GM12891 (cell line): Measurements from ENCODE around the gene SLC1A2.

Source experiments
- PAX5 ChIP-seq: IDR thresholded peaks from 2 replicates; pipeline ENCODE4 v1.6.1; 2011; ENCODE audit warnings: low read length, moderate library complexity, mild to moderate bottlenecking; ENCODE audit not compliant: insufficient read depth, severe bottlenecking
- POLR2A ChIP-seq: IDR thresholded peaks from 2 replicates; pipeline ENCODE4 v1.6.1; 2011; ENCODE audit warnings: low read depth, low read length, control low read depth
- POLR2AphosphoS5 ChIP-seq: IDR thresholded peaks from 2 replicates; pipeline ENCODE4 v1.6.1; 2011; ENCODE audit warnings: low read depth, low read length, control low read depth
- POU2F2 ChIP-seq: IDR thresholded peaks from 2 replicates; pipeline ENCODE4 v1.6.1; 2011; ENCODE audit warnings: low read depth, mild to moderate bottlenecking, control low read depth, low read length, moderate library complexity
- SPI1 ChIP-seq: IDR thresholded peaks from 2 replicates; pipeline ENCODE4 v1.6.1; 2011; ENCODE audit warnings: low read depth, low read length, control low read depth
- TAF1 ChIP-seq: IDR thresholded peaks from 2 replicates; pipeline ENCODE4 v1.6.1; 2011; ENCODE audit warnings: low read depth, low read length, control low read depth

DNA sequence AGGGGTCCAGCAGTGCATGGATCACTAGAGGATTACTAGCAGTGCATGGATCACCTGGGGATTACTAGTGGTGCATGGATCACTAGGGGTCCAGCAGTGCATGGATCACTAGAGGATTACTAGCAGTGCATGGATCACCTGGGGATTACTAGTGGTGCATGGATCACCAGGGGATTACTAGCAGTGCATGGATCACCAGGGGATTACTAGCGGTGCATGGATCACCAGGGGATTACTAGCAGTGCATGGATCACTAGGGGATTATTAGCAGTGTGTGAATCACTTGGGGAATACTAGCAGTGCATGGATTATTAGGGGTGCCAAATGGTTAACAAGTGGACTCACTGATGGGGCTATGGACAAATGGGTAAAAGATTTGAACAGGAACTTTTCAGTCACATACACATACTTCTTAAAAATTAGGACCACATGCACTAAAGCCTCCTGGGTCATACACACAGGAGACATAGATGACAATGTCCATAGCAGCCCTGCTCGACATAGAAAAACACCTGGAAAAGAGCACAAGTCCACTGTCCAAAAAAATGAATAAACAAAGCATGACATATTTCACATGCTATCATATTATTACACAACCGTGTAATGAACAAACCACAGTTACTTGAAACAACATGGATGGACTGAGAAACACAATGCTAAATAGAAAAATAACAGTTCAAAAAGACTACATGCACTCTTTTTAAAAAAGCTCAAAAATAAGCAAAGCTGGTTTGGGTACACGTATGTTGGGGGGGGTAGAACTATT, 170.6 kb downstream of the SLC1A2 start:
- TF ChIP-seq POLR2A: no peak
- TF ChIP-seq POU2F2: no peak
- no peak for TF ChIP-seq TAF1
- TF ChIP-seq POLR2AphosphoS5: no peak
- TF ChIP-seq PAX5: no peak
- TF ChIP-seq SPI1: no peak
